Loucy (cell line): ENCODE results near the gene NTNG1.

Experiments
- H2AFZ ChIP-seq: fragments of 200-600 bp; sonication (generic); 2 replicates; pipeline ENCODE4 v1.6.0; 2016; ENCODE audit warnings: antibody characterized with exemption, mild to moderate bottlenecking, low read length, moderate library complexity
- H3F3A ChIP-seq: fragments of 200-600 bp; 2 replicates; pipeline ENCODE4 v1.6.0; 2016; ENCODE audit warnings: antibody characterized with exemption, low read depth, mild to moderate bottlenecking
- H3K27me3 ChIP-seq: fragments of 200-600 bp; sonication (generic); 2 replicates; pipeline ENCODE4 v1.6.1; 2014; ENCODE audit warnings: low read length, mild to moderate bottlenecking; ENCODE audit not compliant: insufficient read depth, poor library complexity, severe bottlenecking
- H3K36me3 ChIP-seq: fragments of 200-600 bp; sonication (generic); 2 replicates; pipeline ENCODE4 v1.6.1; 2016; ENCODE audit warnings: low read length; ENCODE audit not compliant: insufficient read depth
- H3K4me1 ChIP-seq: fragments of 200-600 bp; sonication (generic); 2 replicates; pipeline ENCODE4 v1.5.1; 2014; ENCODE audit warnings: low read length, mild to moderate bottlenecking; ENCODE audit not compliant: insufficient read depth, poor library complexity, severe bottlenecking
- H3K4me2 ChIP-seq: fragments of 200-600 bp; sonication (generic); 2 replicates; pipeline ENCODE4 v1.6.0; 2014; ENCODE audit warnings: antibody characterized with exemption, low read length, low read depth, mild to moderate bottlenecking; ENCODE audit not compliant: poor library complexity, severe bottlenecking
- H3K4me3 ChIP-seq: fragments of 200-600 bp; sonication (generic); 2 replicates; pipeline ENCODE4 v1.5.1; 2014; ENCODE audit warnings: low read length, mild to moderate bottlenecking, mixed read lengths; ENCODE audit not compliant: poor library complexity, severe bottlenecking
- H3K79me2 ChIP-seq: fragments of 200-600 bp; sonication (generic); 2 replicates; pipeline ENCODE4 v1.6.1; 2014; ENCODE audit warnings: low read length; ENCODE audit not compliant: insufficient read depth
- H3K9ac ChIP-seq: fragments of 200-600 bp; sonication (generic); 2 replicates; pipeline ENCODE4 v1.6.0; 2014; ENCODE audit warnings: mild to moderate bottlenecking, low read depth, low read length, moderate library complexity; ENCODE audit not compliant: poor library complexity, severe bottlenecking
- H3K9me2 ChIP-seq: fragments of 200-600 bp; sonication (generic); replicated peaks from 2 replicates; pipeline ENCODE4 v1.6.1; 2016; ENCODE audit warnings: low read depth, low read length, mixed read lengths
- H3K9me3 ChIP-seq: fragments of 200-600 bp; sonication (generic); 2 replicates; pipeline ENCODE4 v1.6.1; 2014; ENCODE audit warnings: mild to moderate bottlenecking, antibody characterized with exemption, low read length, low read depth; ENCODE audit not compliant: insufficient read depth
- H4K20me1 ChIP-seq: fragments of 200-600 bp; sonication (generic); 2 replicates; pipeline ENCODE4 v1.6.0; 2014; ENCODE audit warnings: antibody characterized with exemption, low read length, mild to moderate bottlenecking; ENCODE audit not compliant: insufficient read depth, poor library complexity, severe bottlenecking
- EZH2phosphoT487 ChIP-seq: fragments of 200-600 bp; IDR thresholded peaks from 2 replicates; pipeline ENCODE4 v1.6.1; 2018; ENCODE audit warnings: antibody characterized with exemption, mild to moderate bottlenecking, moderate library complexity, borderline replicate concordance
- TF ChIP-seq, protein P1 (sequence below): fragments of 200-600 bp; sonication (generic); conservative IDR thresholded peaks from 2 replicates; pipeline ENCODE4 v1.5.1; 2014; ENCODE audit warnings: mild to moderate bottlenecking, antibody characterized with exemption, low read length

The NTNG1 gene

DNA sequence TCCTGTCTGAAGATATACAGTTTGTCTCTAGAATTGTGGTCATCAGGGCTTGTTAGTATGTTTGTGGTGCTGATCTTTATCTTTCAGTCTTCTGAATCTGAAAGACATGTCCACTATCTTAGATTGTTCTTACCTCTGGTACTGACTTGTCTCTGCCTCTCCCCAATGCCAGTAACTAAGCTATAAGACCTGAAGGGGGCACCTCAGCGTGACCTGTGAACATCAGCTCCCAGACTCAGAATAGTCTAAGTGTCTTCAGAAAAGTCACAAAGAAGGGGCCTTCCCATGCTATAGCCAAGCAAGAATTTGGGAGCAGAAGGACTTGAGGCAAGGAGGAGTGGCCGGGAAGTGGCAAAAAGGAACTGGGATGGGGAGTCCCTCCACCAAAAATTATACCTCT lies 178.1 kb downstream of the NTNG1 start:
- H3F3A ChIP-seq = no peaks in the 10 kb centered on the region
- no peaks in the 10 kb centered on the region for H4K20me1 ChIP-seq
- H3K4me3 ChIP-seq = no peak overlapping the region
- H3K4me1 ChIP-seq = peaks cover 7% of the 10 kb centered on the region
- no peaks in the 10 kb centered on the region for H3K9me2 ChIP-seq
- no peak overlapping the region for H3K9ac ChIP-seq
- no peak overlapping the region for H2AFZ ChIP-seq
- no peaks in the 10 kb centered on the region for H3K9me3 ChIP-seq
- H3K4me2 ChIP-seq = no peak overlapping the region
- TF ChIP-seq, protein P1, sequence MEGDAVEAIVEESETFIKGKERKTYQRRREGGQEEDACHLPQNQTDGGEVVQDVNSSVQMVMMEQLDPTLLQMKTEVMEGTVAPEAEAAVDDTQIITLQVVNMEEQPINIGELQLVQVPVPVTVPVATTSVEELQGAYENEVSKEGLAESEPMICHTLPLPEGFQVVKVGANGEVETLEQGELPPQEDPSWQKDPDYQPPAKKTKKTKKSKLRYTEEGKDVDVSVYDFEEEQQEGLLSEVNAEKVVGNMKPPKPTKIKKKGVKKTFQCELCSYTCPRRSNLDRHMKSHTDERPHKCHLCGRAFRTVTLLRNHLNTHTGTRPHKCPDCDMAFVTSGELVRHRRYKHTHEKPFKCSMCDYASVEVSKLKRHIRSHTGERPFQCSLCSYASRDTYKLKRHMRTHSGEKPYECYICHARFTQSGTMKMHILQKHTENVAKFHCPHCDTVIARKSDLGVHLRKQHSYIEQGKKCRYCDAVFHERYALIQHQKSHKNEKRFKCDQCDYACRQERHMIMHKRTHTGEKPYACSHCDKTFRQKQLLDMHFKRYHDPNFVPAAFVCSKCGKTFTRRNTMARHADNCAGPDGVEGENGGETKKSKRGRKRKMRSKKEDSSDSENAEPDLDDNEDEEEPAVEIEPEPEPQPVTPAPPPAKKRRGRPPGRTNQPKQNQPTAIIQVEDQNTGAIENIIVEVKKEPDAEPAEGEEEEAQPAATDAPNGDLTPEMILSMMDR = peak; percentile 55
- no peak for TF ChIP-seq EZH2phosphoT487
- H3K36me3 ChIP-seq = no peaks in the 10 kb centered on the region
- no peaks in the 10 kb centered on the region for H3K79me2 ChIP-seq
- no peaks in the 10 kb centered on the region for H3K27me3 ChIP-seq

DNA sequence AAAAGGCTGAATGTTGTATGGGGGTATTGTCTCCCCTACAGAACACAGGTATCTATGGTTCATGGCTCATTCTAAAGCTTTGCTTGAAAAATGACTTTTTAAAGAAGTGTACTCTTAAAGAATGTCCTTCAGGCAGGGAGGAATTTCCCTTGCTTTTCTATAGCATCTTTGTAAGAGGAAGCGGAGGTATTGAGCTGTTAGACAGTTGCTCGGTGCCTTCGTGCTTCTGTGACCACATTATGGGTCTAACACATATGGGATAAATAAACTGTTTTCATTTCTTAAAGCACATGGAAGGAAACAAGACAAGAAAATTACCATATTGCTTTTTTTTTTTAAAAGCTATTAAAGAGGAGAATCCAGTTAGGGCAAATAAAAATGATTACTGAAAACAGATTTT lies 182.9 kb downstream of the NTNG1 start:
- no peaks in the 10 kb centered on the region for H3F3A ChIP-seq
- H3K4me3 ChIP-seq = no peak overlapping the region
- H3K27me3 ChIP-seq = no peaks in the 10 kb centered on the region
- H2AFZ ChIP-seq = no peak overlapping the region
- H4K20me1 ChIP-seq = no peaks in the 10 kb centered on the region
- H3K9ac ChIP-seq = no peak overlapping the region
- no peak for TF ChIP-seq EZH2phosphoT487
- TF ChIP-seq, protein P1 = no peak
- no peaks in the 10 kb centered on the region for H3K36me3 ChIP-seq
- H3K4me1 ChIP-seq = peaks cover 7% of the 10 kb centered on the region
- H3K4me2 ChIP-seq = no peak overlapping the region
- no peaks in the 10 kb centered on the region for H3K9me3 ChIP-seq
- no peaks in the 10 kb centered on the region for H3K79me2 ChIP-seq
- no peaks in the 10 kb centered on the region; the same call in 1 of the 2 replicates for H3K9me2 ChIP-seq

DNA sequence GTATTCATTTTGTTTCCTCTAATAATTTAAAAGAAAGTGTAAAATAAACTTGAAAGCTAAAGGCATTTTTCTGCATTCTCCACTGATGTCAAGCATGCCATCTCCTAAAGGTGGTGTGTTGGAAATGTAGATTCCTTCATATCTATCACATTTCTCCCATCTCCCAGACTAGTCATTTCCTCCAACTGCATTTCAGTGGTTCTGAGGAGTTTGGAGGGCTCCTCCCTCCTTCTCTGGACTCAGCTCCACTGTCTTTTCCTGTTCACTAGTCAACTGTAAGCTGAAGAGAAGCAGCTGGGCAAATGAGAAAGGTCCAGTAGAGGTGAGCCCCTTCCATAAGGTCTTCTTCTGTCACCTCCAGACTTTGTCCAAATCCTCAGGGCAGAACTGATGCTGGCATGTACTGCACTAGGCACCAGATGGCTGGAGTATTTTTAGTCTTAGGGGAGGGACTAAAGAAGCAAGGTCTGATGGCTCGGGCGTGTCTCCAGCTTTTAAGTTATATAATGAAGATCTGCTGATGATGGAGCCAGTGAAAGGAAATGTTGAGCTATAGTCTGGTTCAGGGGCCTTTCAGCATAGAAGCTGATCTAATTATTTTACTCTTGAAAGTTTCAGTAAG lies 186.1 kb downstream of the NTNG1 start:
- Histone ChIP-seq H3K9me2 (no peaks in the 10 kb centered on the region; the same call in 1 of the 2 replicates), H3K4me2 (no peak overlapping the region), H4K20me1 (no peaks in the 10 kb centered on the region), H2AFZ (peak overlapping the region; percentile 28; the same call in 1 of the 2 replicates), H3K36me3 (no peaks in the 10 kb centered on the region), H3F3A (no peaks in the 10 kb centered on the region), H3K27me3 (no peaks in the 10 kb centered on the region), H3K9me3 (no peaks in the 10 kb centered on the region), H3K79me2 (no peaks in the 10 kb centered on the region), H3K4me1 (no peaks in the 10 kb centered on the region), H3K9ac (no peak overlapping the region), H3K4me3 (no peak overlapping the region)
- TF ChIP-seq, protein P1 = no peak
- no peak for TF ChIP-seq EZH2phosphoT487
